ENCODE measurements around the gene CD2BP2.

Gene CD2BP2

DNA sequence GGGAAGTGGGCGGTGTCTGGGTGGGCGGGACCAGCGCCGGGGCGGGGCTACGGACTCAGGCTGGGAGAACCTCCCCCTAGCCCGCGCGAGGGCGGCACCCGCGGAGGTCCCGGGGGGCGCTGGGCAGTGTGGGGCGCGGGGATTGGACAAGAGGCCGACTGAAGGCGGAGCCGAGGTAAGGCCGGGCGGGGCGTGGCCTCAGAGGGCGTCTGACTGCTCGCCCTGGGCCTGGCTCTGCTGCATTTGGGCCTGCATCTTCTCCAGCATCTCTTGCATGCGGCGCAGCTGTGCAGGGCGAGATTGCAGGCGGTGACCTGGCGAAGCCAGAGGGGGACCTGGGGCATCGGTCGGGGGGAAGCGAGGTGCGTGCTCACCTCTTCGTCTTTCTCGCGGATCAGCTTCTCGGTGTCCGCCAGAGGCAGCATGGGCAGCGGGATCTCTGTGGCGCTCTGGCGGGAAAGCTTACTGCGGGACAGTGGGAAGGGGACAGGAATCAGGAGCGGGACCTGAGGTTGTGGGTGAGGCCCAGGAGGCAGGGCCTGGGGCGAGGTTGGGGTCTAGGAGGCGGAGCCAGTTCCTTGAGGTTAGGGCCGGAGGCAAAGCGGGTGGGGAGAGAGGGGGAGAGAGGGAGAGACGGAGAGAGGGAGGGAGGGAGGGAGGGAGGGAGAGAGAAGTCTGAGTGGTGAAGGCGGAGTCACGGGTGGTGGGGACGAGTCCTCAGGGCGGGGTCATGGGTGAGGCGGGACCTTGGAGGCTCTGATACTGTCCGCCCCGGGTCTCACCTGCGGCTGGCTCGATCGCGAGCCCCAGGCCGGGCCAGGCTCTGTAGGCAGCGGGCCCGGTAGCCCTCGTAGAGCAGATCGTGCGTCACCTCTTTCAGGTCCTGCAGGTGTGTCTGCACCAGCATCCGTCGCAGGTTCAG lies 23.4 kb upstream of the CD2BP2 start:
- no peaks in the 10 kb centered on the region for H3K9me3 ChIP-seq (replicated peaks; ENCODE audit: insufficient read depth, low read length)
- DNase-seq: peak; percentile 98
- peaks cover 34% of the 10 kb centered on the region for H3K4me1 ChIP-seq (ENCODE audit: low read length)
- H3F3A ChIP-seq (ENCODE audit: insufficient read depth, low read length): peaks cover 35% of the 10 kb centered on the region
- H3K9me2 ChIP-seq (replicated peaks; ENCODE audit: insufficient read depth, low read length): no peaks in the 10 kb centered on the region
- peak overlapping the region; percentile 95 for H3K4me2 ChIP-seq (ENCODE audit: low read depth, low read length)
- peak overlapping the region; percentile 98 for H3K27ac ChIP-seq (ENCODE audit: low read length)
- no peaks in the 10 kb centered on the region for H3K27me3 ChIP-seq (replicated peaks; ENCODE audit: insufficient read depth, low read length)
- peak overlapping the region; percentile 43; the same call in 1 of the 2 replicates for H2AFZ ChIP-seq (ENCODE audit: low read length)
- H3K4me3 ChIP-seq (ENCODE audit: low read length): peak overlapping the region; percentile 85
- no peaks in the 10 kb centered on the region for H3K36me3 ChIP-seq (replicated peaks; ENCODE audit: insufficient read depth, low read length)
- peaks cover 36% of the 10 kb centered on the region for H3K79me2 ChIP-seq (ENCODE audit: low read length)
- no peak for TF ChIP-seq EZH2 (optimal IDR thresholded peaks at IDR 0.05; ENCODE audit: low read depth, low read length)
- TF ChIP-seq EZH2phosphoT487 (IDR thresholded peaks at IDR 0.05; ENCODE audit: low read length): no peak
- no peak; the same call in 1 of the 2 replicates for TF ChIP-seq CTCF (IDR thresholded peaks at IDR 0.05; ENCODE audit: low read length)
- no peaks in the 10 kb centered on the region for H4K20me1 ChIP-seq (ENCODE audit: insufficient read depth, low read length)
- H3K9ac ChIP-seq (ENCODE audit: low read length): peak overlapping the region; percentile 93

GRCh38 chr16:30377812-30378235 lies 22.7 kb upstream of the CD2BP2 start:
- Histone ChIP-seq H3K27ac (ENCODE audit: low read length) (peak overlapping the region; percentile 98), H3K9me2 (replicated peaks; ENCODE audit: insufficient read depth, low read length) (no peaks in the 10 kb centered on the region), H3K9me3 (replicated peaks; ENCODE audit: insufficient read depth, low read length) (no peaks in the 10 kb centered on the region), H2AFZ (ENCODE audit: low read length) (peak overlapping the region; percentile 85), H3K79me2 (ENCODE audit: low read length) (peaks cover 36% of the 10 kb centered on the region), H4K20me1 (ENCODE audit: insufficient read depth, low read length) (no peaks in the 10 kb centered on the region), H3F3A (ENCODE audit: insufficient read depth, low read length) (peaks cover 35% of the 10 kb centered on the region), H3K4me1 (ENCODE audit: low read length) (peaks cover 32% of the 10 kb centered on the region), H3K4me2 (ENCODE audit: low read depth, low read length) (peak overlapping the region; percentile 95), H3K9ac (ENCODE audit: low read length) (peak overlapping the region; percentile 93), H3K27me3 (replicated peaks; ENCODE audit: insufficient read depth, low read length) (no peaks in the 10 kb centered on the region), H3K36me3 (replicated peaks; ENCODE audit: insufficient read depth, low read length) (no peaks in the 10 kb centered on the region), H3K4me3 (ENCODE audit: low read length) (peak overlapping the region; percentile 68)
- peak; percentile 63 for DNase-seq
- TF ChIP-seq EZH2phosphoT487 (IDR thresholded peaks at IDR 0.05; ENCODE audit: low read length): no peak
- no peak for TF ChIP-seq EZH2 (optimal IDR thresholded peaks at IDR 0.05; ENCODE audit: low read depth, low read length)
- no peak for TF ChIP-seq CTCF (IDR thresholded peaks at IDR 0.05; ENCODE audit: low read length)

GRCh38 chr16:30377050-30377811 lies 22.1 kb upstream of the CD2BP2 start:
- no peak for TF ChIP-seq EZH2 (optimal IDR thresholded peaks at IDR 0.05; ENCODE audit: low read depth, low read length)
- TF ChIP-seq EZH2phosphoT487 (IDR thresholded peaks at IDR 0.05; ENCODE audit: low read length): no peak
- TF ChIP-seq CTCF (IDR thresholded peaks at IDR 0.05; ENCODE audit: low read length): no peak
- H3K79me2 ChIP-seq (ENCODE audit: low read length): peaks cover 32% of the 10 kb centered on the region
- H3K27me3 ChIP-seq (replicated peaks; ENCODE audit: insufficient read depth, low read length): no peaks in the 10 kb centered on the region
- H3K27ac ChIP-seq (ENCODE audit: low read length): peak overlapping the region; percentile 98
- H3F3A ChIP-seq (ENCODE audit: insufficient read depth, low read length): peaks cover 35% of the 10 kb centered on the region
- H3K4me3 ChIP-seq (ENCODE audit: low read length): peak overlapping the region; percentile 68
- H3K36me3 ChIP-seq (replicated peaks; ENCODE audit: insufficient read depth, low read length): no peaks in the 10 kb centered on the region
- H3K9ac ChIP-seq (ENCODE audit: low read length): peak overlapping the region; percentile 93
- H3K4me1 ChIP-seq (ENCODE audit: low read length): peaks cover 28% of the 10 kb centered on the region
- no peak for DNase-seq
- H2AFZ ChIP-seq (ENCODE audit: low read length): peak overlapping the region; percentile 85
- H3K9me3 ChIP-seq (replicated peaks; ENCODE audit: insufficient read depth, low read length): no peaks in the 10 kb centered on the region
- no peaks in the 10 kb centered on the region for H4K20me1 ChIP-seq (ENCODE audit: insufficient read depth, low read length)
- H3K4me2 ChIP-seq (ENCODE audit: low read depth, low read length): peak overlapping the region; percentile 95
- H3K9me2 ChIP-seq (replicated peaks; ENCODE audit: insufficient read depth, low read length): no peaks in the 10 kb centered on the region
